GM18520 (cell line): Measurements from ENCODE around the gene EGFLAM.

ENCODE experiments used
- ATAC-seq: cut with Tn5 transposase; IDR thresholded peaks from one replicate; pipeline ENCODE4 v1.9.1; 2021; ENCODE audit not compliant: unreplicated experiment

Gene EGFLAM

DNA sequence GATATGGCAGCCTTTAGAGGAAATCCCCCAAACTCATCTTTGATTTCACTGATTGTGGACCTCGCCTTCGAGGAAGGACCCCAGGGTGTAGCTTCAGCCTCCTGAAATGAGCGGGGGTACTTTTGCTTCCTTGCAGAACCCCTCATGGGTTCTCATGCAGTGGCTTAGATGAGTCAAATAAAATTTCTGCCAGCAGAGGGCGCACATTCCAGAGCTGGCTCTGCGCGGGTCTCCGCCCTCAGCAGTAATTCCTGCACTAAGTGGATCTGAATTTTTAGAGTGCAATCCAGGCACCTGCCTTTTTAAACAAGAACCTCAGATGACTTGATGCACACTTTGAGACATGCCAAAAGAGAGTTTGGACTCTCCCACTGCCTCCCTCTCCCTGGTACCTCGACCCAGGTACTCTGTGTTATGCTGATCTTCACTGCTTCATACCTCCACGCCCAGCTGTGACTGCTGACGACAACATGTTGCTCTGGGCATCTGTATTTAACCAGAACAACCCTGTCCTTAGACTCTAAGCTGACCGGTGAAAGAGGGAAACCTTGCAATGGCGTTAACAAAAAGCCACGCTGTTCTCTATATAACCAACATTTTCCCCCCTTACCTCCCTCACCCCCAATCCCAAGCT is 7.3 kb downstream of the EGFLAM start:
- ATAC-seq, result peak; percentile 61

DNA sequence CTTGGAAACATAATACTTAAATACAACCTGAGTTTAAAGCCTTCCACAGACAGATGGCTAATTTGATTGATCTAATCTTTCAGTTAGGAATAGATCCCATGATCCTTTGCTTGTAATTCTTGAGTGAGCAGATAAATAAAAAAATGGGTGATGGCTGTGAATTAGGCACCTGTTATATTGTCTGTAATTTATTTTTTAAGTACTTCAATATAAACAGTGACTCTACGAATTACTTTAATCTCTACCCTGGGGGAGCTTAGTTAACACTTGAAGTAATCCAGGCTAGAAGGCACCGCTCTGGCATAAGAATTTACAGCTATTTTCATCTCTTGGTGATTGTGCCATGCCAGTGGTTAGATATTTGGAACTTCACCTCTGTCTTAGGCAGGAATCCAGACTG is 9.0 kb downstream of the EGFLAM start:
- ATAC-seq, result no peak

DNA sequence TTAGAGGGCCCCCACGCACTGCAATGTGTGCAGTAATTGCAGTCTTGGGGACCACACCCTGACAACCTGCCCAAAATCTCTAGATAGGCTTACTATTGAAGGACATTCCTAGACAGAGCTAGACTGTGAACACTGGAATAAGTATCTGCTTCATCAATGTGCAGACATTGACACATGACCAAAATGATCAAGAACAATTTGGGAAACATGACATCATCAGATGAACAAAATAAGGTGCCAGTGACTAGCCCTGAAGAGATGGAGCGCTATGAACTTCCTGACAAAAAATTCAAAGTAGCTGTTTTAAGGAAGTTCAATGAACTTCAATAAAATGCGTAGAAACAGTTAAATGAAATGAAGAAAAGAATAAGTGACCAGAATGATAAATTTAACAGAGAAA is 15.3 kb downstream of the EGFLAM start:
- no peak for ATAC-seq

DNA sequence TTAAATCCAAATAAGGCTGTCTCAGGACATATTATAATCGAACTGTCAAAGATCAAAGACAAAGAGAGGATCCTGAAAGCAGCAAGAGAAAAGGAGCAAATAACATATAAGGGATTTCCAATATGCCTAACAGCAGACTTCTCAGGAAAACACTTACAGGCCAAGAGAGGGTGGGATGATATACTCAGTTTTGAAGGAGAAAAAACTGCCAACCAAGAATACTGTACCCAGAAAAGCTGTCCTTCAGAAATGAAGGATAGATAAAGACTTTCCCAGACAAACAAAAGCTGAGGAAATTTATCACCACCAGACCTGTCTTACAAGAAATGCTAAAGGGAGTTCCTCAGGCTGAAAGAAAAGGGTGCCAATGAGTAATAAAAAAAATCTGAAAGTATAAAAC is 16.0 kb downstream of the EGFLAM start:
- no peak for ATAC-seq

DNA sequence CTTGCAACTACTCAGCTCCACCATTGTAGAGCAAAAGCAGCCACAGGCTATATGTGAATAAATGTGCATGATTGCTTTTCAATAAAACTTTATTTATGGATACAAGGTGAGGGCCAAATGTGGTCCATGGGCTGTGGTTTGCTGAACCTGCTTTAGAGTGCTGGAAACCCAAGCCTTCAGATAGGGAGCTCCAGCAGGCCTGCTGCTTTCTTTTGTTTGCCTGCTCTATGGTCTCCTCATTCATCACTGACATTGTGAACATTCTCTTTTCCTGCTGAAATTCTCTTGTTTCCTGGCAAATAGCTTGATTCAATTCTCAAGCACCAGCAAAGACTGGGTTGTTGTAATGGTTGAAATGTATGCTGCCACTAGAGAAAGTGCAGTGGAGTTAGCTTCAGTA is 26.0 kb downstream of the EGFLAM start:
- ATAC-seq, result no peak

DNA sequence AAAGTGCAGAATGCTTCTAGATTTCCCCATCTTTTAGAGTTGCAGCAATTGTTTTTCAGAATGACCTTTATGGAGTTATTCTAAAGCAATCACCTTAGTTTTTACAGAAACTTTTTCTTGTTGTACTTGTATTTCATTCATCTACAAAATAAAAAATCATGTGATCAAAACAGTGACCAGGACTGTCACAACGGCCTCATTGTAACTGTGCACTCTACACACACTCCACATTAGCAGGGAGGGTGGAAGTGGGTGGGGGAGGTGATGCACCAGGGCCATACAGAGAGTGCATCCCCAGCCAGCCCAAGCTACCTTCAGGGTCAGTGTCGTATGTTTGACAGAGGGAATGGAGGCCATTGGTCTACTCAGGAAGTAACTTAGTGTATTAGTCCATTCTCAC is 26.9 kb downstream of the EGFLAM start:
- ATAC-seq, result no peak

DNA sequence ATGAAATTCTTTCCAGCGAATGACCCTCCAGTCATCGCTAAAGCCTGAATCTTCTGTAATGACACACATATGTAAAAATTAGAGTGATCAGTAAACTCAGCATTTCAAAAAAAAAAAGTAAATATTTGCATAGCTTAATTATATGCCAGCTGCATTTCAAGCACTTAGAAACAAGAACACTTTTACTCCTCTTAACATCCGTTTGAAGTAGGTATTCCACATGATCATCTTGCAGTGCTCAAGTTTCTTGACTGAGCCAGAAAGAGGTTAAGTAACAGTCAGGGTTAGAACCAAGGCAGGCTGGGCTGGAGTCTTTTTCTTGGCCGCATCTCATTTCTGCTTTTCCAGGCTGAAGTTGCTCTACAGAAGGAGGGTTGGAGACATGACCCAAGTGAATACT is 27.6 kb downstream of the EGFLAM start:
- ATAC-seq, result no peak

DNA sequence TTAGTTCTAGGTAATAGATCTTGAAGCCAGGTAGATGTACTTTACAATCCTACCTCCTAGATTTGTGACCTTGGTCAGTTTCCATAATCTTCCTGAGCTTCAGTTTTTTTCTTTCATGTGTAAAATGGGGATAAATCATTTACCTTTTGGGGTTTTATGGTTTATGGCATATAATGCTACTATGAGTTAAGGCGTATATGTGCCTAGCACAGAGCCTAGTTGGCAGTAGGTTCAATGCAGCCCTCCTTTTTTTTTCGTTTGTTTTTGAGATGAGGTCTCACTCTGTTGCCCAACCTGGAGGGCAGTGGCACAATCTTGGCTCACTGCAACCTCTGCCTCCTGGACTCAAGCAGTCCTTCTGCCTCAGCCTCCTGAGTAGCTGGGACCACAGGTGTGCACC is 28.8 kb downstream of the EGFLAM start:
- ATAC-seq, result no peak

DNA sequence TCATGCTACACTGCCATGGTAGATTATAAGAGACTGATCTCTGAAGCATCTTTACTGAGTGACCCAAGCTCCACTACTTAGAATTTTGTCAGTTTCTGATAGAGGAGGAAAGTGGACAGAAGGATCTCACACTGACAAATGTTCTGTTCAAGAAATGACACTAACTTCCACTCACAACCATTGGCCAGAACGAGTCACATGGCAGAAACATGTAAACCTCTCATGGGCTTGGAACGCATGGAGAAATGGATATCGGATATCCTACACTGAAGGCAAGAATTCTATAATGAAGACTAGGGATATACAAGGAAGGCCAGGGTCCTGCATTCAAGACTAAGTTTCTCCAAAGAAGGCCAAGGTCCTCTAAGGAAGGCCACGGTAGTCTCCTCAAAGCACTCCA is 31.1 kb downstream of the EGFLAM start:
- ATAC-seq, result no peak

DNA sequence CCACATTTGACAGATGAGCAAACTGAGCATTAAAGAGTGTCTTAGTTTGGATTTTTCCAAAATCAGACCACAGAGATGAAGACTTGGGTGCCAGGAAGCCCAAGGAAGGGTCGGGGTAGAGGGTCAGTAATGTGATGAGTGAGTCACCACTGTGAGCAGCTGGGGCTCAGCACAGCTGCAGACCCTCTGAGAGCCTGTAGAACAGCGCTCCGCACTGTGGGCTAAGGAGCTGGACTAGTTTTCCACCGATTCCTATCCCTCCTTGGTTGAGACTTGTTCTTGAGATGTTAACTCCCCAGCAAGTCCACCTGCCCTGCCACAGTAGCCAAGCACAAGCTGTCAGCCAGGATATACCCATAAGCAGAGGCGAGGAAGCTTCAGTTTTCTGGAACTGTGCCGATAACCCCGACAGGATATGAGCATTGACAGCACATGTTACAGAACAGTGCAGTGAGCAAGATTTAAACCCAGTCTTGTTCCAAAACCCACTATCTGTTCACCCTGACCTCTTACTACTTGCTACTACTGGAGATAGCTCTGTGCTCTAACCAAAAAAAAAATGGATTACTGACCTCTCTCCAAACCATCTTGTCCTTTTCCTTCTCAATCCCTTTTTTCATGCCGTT is 31.8 kb downstream of the EGFLAM start:
- ATAC-seq, result no peak

DNA sequence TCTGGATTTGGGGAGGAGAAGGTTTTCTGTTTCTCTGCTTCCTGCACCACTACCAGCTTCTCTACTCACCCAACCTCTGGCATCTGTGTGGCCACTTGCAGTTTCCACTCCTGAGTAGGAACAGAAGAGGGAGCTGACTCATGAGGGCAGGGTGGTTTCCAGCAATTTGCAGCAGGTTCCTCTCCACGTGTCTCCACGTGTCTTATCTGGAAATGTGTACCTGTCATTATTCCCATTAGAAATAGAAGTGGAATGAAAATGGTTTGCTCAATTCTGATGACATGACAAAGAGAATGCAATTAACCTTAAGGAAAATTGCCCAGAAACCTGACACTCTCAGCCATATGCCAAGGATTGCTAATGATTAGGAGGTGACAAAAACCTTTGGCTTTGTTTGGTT is 33.0 kb downstream of the EGFLAM start:
- no peak for ATAC-seq

DNA sequence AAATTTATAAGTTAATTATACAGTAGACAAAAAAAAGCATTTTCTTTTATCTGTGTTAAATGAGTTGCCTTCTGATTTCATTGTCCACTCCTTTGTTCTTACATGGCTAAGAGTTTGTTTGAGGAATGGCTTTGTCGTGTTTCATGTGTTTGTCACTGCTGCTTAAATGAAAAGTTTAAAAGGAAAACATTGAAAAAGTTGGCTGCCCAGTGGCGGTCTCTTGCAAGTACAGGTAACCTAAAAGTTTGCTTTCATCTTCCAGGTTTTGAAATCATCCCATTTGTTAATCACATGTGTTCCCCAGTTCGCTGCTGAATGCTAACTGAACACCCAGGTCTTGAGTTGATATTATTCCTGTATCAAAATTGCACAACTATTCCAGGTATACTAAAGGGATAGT is 33.9 kb downstream of the EGFLAM start:
- no peak for ATAC-seq

DNA sequence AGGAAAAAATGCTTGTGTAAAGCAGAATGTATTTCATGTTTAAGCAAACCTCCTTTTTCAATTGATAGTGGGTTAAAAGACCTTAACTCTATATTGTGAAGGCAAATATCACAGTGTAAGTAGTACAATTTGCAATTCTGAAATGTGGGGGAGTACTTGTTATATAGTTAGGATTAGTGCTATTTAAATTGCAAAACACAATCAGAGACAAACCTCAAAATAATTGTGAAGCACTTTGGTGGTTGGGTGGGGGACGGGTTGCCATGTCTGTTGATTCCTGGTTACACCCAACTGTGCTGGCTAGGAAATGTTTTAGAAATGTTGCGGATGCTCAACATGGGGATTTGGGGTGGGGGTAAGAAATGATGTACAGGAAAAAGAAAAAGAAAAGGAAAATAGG is 37.4 kb downstream of the EGFLAM start:
- ATAC-seq, result no peak

DNA sequence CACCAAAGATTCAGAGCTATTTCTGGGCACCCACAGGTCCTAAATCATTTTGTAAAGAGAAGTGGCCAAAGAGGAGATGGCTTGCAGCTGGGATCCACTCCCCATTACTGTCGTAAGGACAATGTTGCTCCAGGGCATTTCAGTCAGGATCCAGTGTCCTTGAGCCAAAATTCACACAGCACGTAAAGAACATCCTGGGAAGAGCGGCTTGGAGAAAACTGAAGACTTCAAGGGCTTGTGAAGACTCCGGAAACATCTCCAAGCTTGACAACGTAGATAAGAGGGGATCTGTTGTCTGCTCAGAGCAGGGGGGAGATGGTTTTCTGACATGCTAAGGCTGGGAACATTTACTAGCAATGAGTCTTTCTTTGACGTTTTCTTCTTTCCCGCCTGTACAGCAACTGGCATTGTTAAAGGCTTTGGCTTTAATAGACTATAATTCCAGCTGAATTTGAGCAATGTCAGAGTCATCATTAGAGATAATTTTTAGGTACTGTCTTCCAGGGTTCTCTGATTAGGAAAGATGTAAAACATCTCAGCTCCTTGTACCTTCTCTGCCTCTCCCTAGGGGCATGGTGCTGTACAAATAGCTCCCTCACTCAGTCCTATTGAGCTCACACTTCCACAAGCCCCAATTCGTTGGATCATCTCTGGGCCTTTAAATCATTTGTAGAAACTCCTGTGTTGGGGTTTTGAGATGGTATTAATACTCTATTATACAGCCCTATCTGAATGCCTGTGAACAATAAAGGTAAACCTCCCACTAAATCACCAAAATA is 39.7 kb downstream of the EGFLAM start:
- no peak for ATAC-seq

DNA sequence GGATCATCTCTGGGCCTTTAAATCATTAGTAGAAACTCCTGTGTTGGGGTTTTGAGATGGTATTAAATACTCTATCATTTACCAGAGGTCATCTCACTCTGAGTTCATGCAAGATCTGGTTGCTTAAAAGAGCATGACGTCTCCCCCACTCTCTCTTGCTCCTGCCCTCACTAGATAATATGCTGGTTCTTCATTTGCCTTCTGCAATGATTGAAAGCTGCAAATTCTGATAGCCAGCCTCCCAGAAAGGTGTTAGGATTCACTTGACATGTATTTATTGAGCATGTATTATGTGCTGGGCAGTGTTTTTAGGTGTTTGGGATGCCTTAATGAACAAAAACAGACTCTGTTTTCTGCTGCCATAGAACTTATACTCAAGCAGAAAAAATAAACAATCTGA is 41.2 kb downstream of the EGFLAM start:
- no peak for ATAC-seq

DNA sequence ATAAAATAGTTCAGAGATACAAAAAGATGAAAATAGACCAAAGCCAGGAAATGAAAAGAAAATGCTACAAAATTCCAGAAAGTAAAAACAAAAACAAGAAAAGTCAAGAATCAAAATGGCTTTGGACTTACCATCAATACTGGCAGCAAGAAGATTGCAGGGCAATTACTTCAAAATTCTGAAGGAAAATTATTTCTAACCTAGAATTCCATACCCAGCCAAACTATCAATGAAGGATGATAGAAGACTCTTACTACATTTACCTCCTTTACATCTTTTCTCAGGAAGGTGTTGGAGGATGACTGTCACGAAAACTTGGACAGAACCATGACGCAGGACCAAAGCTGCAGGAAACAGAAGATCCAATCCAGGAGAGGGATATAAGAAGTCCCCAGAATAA is 46.8 kb downstream of the EGFLAM start:
- ATAC-seq, result no peak

DNA sequence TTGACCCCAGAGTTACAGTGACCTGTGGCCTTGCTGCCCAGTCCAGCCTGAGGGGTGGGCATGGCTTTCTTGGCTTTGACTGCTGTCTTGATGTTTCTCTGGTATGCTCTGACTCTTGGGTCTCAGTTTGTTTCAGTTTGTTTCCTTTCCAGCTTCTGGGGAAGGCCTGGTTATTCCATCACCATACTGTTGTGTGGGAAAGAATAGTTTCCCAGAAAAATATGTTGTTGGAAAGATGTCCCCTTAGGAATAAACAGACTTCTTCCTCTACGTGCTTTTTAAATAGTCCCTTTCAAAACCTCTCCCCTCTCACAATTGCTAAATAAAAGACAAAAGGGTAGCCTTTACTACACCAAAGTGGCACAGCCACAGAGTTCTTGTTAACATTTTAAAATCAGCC is 49.5 kb downstream of the EGFLAM start:
- ATAC-seq, result no peak

DNA sequence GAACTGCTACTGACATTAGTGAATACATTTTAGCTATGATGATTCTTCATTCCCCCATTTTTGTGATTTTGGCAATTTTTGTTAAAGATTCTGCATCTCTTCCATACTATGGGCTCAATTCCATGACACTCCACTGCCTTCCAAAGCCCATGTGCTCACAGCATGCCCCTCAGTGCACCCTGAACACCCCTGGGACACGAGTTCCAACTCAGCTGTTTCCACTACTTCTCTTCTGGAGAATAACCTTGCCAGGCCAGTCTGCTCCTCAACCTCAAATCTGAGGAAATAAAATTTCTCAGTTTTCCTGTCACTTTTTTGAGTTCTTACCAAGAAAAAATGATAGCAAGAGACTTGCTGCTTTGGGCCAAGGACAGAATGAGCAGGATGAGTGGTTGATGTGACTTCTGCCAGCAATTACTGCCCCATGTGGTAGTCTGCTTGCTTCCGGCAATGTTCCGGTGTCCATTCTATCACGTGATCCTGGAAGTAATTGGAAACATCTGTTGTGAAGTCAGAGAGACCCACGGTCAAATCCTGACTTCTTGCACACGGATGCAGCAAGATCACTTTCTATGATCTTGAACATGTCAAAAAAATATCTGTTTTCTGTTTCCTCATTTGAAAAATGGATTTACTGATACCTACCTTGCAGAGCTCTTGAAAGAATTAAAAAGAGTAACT is 58.3 kb downstream of the EGFLAM start:
- no peak for ATAC-seq

DNA sequence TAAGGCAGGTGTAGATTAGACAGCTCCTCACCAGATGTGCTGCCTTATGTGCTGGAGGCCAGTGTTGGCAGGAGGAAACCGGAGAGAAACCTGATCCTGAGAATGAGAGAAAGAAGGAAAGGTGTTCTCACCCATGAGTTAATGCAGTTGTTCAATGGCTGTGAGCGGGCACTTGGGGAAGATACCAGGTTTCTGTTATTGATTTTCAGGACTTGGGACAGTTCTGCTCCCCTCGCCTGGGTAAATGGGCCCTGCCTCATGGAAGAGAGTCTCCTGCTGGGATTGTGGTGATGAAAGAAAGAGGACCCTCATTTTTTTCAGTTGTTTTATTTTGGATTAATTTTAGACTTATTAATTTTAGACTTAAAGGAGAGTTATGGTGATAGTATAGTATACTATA is 59.5 kb downstream of the EGFLAM start:
- ATAC-seq, result no peak

DNA sequence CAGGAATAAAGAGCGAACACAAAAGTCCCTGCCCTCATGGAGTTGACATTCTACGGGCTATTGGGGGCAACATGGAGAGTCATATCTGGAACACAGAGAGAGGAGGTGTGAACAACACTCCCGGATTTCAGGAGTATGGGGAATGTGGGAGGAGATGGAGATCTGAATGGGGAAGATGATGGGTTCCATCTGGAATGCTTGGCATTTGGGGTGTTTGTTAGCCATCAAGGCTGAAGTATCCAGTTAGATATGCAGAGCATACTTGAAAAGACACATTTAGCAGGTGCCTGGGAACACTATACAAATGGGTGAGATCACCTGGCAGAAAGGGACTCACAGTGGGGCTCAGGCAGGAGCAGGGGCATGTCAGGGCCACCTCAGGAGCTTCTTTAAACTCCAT is 61.1 kb downstream of the EGFLAM start:
- no peak for ATAC-seq

DNA sequence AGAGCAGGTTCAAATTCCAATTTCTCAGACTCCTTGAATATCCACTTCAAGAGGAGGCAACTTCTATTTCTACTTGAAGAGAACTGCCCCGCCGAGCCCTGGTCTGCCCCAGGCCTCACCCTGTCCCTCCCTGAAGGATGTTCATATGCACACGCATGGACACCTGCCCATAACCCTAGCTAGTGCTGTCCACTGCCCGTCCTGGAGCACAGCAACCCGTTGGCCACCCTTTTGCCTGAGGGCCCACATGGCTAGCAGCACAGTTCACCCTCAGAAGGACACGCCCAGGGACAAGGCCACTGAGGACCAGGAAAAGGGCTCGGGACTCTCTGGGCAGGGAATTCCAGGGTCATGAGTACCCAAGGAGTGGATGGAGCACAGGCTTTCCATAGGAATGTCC is 63.6 kb downstream of the EGFLAM start:
- ATAC-seq, result no peak
